Measurements from ENCODE around the gene ZBTB7C. TPM values are rescaled to one million over a fixed set of nuclear protein-coding genes. Genes with fewer than 3 reads are reported as not detected.

ZBTB7C gene
- total RNA-seq, 2 experiments from 2014 or later = not detected

DNA sequence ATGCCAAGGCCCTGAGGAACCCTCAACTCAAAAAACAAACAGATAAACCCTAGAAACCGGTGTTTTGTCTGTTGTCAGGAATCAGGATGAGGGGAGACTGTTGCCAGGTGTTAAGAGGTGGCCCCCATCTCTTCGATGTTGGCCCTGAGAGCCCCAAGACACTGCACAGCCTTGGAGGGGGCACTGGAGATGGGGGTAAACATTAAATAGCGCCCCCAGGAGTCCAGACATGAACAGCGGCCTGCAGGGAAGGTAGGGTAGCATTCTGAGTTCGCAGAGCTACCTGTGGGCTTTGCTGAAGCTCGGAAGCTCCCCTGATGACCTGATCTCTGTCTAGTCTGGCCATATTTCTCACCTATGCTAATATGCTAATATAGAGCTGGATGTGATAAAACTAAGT is 381.1 kb downstream of the ZBTB7C start:
- ChIA-PET CTCF (interaction anchor here (1.5 kb wide), 1 partner anchor 256 kb away, joined by 7 read pairs; no protein-coding TSS in a partner anchor), POLR2A (no interaction called here)
- Mint-ChIP-seq H3K4me3 (no peak overlapping the region), H3K9me3 (no peaks in the 10 kb centered on the region), H3K27me3 (peaks cover 3% of the 10 kb centered on the region), H3K27ac (no peak overlapping the region), H3K36me3 (ENCODE audit: low read depth) (no peaks in the 10 kb centered on the region), H3K4me1 (ENCODE audit: low read depth) (no peaks in the 10 kb centered on the region)
- DNase-seq = no peak
- intact Hi-C loops (cut with micrococcal nuclease) = no loop called here
- no peak for ATAC-seq
- TF ChIP-seq, protein P1, sequence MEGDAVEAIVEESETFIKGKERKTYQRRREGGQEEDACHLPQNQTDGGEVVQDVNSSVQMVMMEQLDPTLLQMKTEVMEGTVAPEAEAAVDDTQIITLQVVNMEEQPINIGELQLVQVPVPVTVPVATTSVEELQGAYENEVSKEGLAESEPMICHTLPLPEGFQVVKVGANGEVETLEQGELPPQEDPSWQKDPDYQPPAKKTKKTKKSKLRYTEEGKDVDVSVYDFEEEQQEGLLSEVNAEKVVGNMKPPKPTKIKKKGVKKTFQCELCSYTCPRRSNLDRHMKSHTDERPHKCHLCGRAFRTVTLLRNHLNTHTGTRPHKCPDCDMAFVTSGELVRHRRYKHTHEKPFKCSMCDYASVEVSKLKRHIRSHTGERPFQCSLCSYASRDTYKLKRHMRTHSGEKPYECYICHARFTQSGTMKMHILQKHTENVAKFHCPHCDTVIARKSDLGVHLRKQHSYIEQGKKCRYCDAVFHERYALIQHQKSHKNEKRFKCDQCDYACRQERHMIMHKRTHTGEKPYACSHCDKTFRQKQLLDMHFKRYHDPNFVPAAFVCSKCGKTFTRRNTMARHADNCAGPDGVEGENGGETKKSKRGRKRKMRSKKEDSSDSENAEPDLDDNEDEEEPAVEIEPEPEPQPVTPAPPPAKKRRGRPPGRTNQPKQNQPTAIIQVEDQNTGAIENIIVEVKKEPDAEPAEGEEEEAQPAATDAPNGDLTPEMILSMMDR (IDR thresholded peaks at IDR 0.05) = no peak

DNA sequence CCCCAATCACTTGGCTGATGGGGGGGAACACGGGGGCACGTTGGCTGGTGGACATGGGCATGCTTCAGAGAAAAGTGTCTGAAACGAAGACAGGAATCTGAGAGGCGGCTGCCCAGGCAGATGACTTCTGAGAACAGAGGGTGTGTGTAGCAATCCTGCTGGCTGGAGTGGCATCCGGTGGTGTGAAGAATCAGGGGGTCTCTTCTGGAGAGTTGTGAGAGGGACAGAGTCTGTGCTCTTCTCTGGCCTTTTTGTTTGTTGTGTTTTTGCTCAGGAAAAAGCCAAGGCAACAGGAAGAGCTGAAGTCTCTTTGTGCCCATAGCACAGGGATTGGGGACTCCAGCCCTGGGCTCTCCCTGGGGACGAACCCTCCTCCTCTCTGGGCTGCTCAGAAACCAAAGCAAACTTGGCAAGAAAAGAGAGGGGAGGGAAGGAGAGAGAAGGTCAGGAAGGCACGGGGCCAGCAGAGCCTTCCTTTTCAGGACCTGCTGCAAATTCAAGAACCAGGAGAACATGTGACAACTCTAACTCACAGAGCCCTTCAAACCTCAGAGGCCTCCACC is 381.7 kb downstream of the ZBTB7C start:
- ATAC-seq (no peak), DNase-seq (no peak)
- intact Hi-C loops (cut with micrococcal nuclease) = no loop called here
- H3K36me3 Mint-ChIP-seq (ENCODE audit: low read depth) = no peaks in the 10 kb centered on the region
- no peaks in the 10 kb centered on the region for H3K4me1 Mint-ChIP-seq (ENCODE audit: low read depth)
- CTCF ChIA-PET = interaction anchor here (1.9 to 2.3 kb wide), 2 partner anchors 255 to 418 kb away, joined by 5 to 10 read pairs; no protein-coding TSS in a partner anchor
- no peak overlapping the region for H3K4me3 Mint-ChIP-seq
- POLR2A ChIA-PET = no interaction called here
- no peak overlapping the region for H3K27ac Mint-ChIP-seq
- TF ChIP-seq, protein P1 (IDR thresholded peaks at IDR 0.05) = no peak
- H3K27me3 Mint-ChIP-seq = peaks cover 8% of the 10 kb centered on the region
- no peaks in the 10 kb centered on the region for H3K9me3 Mint-ChIP-seq

DNA sequence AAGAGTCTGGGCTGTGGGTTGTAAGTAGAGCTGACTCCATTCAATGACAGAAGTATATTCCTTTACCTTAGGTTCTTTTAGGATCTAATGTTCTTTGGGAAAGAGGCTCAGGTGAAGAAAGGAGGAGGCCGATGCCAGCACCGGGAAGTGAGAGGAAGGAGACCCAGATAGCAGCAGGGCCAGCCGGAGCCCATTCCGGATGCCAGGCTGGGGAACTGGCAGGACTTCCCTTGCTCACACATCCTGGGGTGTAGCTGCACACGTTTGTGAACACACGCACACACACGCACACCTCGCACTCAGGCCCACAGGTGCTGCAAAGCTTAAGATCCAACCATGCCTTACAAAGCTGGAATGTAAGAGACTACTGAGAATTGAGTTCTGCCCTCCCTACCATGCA is 383.0 kb downstream of the ZBTB7C start:
- no peak for ATAC-seq
- CTCF ChIA-PET = interaction anchor here (1.9 to 2.3 kb wide), 2 partner anchors 254 to 419 kb away, joined by 5 to 10 read pairs; no protein-coding TSS in a partner anchor
- intact Hi-C loops (cut with micrococcal nuclease) = no loop called here
- TF ChIP-seq, protein P1 (IDR thresholded peaks at IDR 0.05) = no peak
- POLR2A ChIA-PET = interaction anchor here (0.6 kb wide), 1 partner anchor 15 kb away, joined by 3 read pairs; no protein-coding TSS in a partner anchor
- peaks cover 10% of the 10 kb centered on the region for H3K27me3 Mint-ChIP-seq
- H3K27ac Mint-ChIP-seq = no peak overlapping the region
- no peaks in the 10 kb centered on the region for H3K9me3 Mint-ChIP-seq
- no peaks in the 10 kb centered on the region for H3K4me1 Mint-ChIP-seq (ENCODE audit: low read depth)
- no peak overlapping the region for H3K4me3 Mint-ChIP-seq
- H3K36me3 Mint-ChIP-seq (ENCODE audit: low read depth) = no peaks in the 10 kb centered on the region
- DNase-seq = no peak

DNA sequence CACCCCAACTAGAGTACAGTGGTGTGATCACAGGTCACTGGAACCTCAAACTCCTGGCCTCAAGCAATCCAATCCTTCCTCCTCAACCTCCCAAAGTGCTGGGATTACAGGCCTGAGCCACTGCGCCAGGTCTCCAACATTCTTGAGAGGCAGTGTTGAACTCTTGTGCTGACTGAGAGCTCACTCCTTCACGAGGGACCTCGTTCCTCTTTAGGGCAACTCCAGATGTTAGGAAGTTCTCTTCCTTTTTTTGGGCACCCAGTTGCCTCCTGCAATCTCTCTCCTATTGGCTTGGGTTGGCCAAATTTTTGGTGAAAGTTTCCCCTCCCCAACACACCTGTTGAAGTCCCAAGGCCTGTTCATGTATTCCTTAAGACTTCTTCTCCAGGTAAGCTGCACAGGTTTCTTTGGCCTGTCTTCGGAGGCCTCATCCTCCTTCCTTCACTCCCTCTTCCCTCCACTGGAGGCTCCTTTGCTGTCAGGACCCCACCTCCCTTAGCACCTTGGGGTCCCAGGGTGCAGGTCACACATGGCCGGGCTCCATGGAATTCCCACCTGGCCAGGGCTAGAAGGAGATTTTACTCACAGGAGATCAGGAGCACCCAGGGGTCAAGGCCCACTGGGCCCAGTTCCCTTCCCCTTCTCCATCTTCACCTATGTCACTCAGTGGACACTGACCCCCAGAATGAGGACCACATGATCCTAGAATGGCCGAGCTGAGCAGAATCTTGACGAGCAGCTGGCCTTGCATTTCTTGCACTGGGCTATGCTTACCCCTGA is 384.1 kb downstream of the ZBTB7C start:
- ChIA-PET CTCF (interaction anchor here (1.1 to 2.3 kb wide), 3 partner anchors 17 to 420 kb away, joined by 3 to 10 read pairs (median 5); no protein-coding TSS in a partner anchor), POLR2A (interaction anchor here (0.6 kb wide), 1 partner anchor 103 kb away, joined by 3 read pairs; no protein-coding TSS in a partner anchor)
- Mint-ChIP-seq H3K36me3 (ENCODE audit: low read depth) (no peaks in the 10 kb centered on the region), H3K4me3 (no peak overlapping the region), H3K9me3 (no peaks in the 10 kb centered on the region), H3K27ac (no peak overlapping the region), H3K4me1 (ENCODE audit: low read depth) (no peaks in the 10 kb centered on the region), H3K27me3 (peaks cover 10% of the 10 kb centered on the region)
- TF ChIP-seq, protein P1 (IDR thresholded peaks at IDR 0.05) = no peak
- DNase-seq (no peak), ATAC-seq (no peak)
- intact Hi-C loops (cut with micrococcal nuclease) = no loop called here

DNA sequence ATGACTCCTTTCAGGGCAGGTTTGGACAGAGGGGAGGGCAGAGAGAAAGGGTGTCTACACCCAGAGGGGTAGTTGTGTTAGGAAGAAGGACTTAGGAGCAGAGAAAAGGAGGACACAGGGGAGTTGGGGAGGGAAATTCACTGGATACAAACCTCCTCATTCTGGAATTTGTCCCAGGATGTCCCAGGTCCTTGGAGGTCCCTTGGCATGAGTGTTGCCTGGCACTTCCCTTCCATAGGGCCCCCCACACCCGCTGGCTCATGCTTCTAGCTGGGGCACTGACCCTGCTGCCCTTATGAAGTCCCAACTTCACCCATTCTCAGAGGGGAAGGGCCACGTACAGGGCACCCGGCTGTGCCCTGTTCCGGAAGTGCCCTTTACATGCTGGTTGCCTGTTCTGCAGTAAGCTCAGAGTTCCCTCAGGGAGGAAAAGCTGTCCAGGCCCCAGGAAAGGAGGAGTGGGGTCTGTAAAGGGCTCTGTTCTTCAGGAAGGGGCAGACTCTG is 385.1 kb downstream of the ZBTB7C start:
- H3K27me3 Mint-ChIP-seq = peaks cover 10% of the 10 kb centered on the region
- intact Hi-C loops (cut with micrococcal nuclease) = no loop called here
- H3K36me3 Mint-ChIP-seq (ENCODE audit: low read depth) = no peaks in the 10 kb centered on the region
- no peaks in the 10 kb centered on the region for H3K4me1 Mint-ChIP-seq (ENCODE audit: low read depth)
- TF ChIP-seq, protein P1 (IDR thresholded peaks at IDR 0.05) = no peak
- H3K27ac Mint-ChIP-seq = no peak overlapping the region
- no peak overlapping the region for H3K4me3 Mint-ChIP-seq
- ATAC-seq = no peak
- H3K9me3 Mint-ChIP-seq = no peaks in the 10 kb centered on the region
- CTCF ChIA-PET = no interaction called here
- POLR2A ChIA-PET = no interaction called here
- no peak for DNase-seq

All from activated CD8-positive, alpha-beta T cell treated with anti-CD3 and anti-CD28 coated beads for 36 hours (primary cell).